ENCODE results near the gene TAOK3. TPM values are rescaled to one million over a fixed set of nuclear protein-coding genes. Genes with fewer than 3 reads are reported as not detected.

Gene TAOK3
- total RNA-seq, 1 experiment from 2014 or later: 11.6 TPM

DNA sequence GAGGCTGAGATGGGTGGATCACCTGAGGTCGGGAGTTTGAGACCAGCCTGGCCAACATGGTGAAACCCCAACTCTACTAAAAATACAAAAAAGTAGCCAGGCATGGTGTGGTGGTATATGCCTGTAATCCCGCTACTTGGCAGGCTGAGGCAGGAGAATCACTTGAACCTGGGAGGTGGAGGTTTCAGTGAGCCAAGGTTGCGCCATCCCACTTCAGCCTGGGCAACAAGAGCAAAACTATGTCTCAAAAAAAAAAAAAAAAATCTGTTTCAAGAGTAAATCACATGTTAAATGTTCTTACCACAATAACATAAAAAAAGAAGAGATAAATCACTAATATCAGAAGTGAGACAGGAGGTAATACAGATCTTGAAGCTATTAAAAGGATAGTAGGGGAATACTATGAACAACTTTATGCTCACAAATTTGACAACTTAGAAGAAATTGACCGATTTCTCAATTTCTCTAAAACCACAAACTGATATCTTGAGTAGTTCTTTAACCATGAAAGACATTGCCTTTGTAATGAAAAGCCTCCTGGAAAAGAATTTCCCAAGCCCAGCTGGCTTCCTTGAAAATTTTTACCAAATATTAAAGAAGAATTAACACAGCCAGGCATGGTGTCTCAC, 37.7 kb downstream of the TAOK3 start:
- Histone ChIP-seq H3K27me3 (no peaks in the 10 kb centered on the region), H3K4me3 (no peak overlapping the region), H3K9me3 (replicated peaks) (no peaks in the 10 kb centered on the region), H3K4me1 (peaks cover 10% of the 10 kb centered on the region; the same call in 1 of the 2 replicates), H3K27ac (no peak overlapping the region), H3K36me3 (no peaks in the 10 kb centered on the region)
- no peak for DNase-seq

DNA sequence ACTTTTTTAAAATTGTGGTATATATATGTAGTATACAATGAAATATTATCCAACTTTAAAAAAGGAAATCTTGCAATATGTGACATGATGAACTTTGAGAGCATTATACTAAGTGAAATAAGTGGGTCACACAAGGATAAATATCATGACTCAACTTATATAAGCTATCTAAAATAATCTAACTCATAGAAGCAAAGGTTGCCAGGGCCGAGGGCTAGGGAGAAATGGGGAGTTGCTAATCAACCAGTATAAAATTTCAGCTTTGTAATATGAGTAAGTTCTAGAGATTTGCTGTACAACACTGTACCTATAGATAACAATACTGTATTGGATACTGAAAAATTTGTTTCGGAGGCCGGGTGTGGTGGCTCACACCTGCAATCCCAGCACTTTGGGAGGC, 38.5 kb downstream of the TAOK3 start:
- no peaks in the 10 kb centered on the region for H3K36me3 ChIP-seq
- peaks cover 10% of the 10 kb centered on the region; the same call in 1 of the 2 replicates for H3K4me1 ChIP-seq
- no peaks in the 10 kb centered on the region for H3K9me3 ChIP-seq (replicated peaks)
- H3K27me3 ChIP-seq: no peaks in the 10 kb centered on the region
- DNase-seq: no peak
- H3K4me3 ChIP-seq: no peak overlapping the region
- no peak overlapping the region for H3K27ac ChIP-seq

DNA sequence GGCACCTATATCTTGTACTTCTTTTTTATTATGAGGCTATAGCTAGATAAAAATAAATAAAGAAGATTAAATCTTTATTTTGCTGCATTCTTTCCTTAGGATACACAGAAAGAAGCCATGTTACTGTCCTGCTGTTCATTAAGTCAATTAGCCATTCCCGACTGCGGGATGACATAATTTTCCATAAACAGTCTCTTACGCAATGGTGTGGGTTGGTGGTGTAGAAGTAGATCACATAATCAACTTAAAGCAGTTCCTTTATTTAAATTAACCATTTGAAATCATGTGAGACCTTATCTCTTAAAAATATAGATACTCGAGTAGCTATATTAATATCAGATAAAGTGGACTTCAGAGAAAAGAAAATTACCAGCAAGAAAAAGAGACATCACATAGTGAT, 40.2 kb downstream of the TAOK3 start:
- H3K9me3 ChIP-seq (replicated peaks): no peaks in the 10 kb centered on the region
- no peak for DNase-seq
- H3K4me1 ChIP-seq: peaks cover 7% of the 10 kb centered on the region; the same call in 1 of the 2 replicates

DNA sequence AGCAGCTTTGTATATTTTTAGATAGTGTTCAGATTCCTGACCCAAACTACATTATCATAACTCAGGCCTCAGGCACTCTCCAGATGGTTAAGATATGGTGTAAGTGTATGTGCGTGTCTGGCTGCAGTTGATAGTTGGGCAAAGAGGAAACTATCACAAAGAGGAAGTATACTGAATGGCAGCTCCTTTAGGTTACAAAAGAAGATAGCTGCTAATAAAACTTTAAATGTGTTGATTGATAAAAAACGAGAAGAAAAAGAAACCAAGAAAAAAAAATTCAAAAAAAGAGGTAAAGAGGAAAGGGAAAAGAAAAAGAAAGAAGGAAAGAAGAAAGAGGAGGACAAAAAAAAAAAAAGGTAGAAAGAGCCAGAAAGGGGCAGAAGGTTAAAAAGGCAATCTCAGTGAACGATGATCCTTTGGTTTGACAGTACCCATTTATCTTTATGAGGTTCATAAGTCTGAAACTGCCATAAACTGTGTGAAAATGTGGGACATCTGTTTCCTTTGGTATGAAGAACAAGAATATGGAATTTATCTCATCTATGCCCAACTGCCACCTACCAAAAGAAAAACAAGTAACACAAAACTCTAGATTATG, 42.2 kb downstream of the TAOK3 start:
- no peak overlapping the region for H3K27ac ChIP-seq
- no peak overlapping the region for H3K4me3 ChIP-seq
- no peak for DNase-seq
- no peaks in the 10 kb centered on the region for H3K4me1 ChIP-seq
- no peaks in the 10 kb centered on the region for H3K27me3 ChIP-seq
- no peaks in the 10 kb centered on the region for H3K9me3 ChIP-seq (replicated peaks)
- no peaks in the 10 kb centered on the region for H3K36me3 ChIP-seq

More for the DNA sequence above, 40.2 kb downstream of the TAOK3 start:
- H3K27ac ChIP-seq: no peak overlapping the region
- no peak overlapping the region for H3K4me3 ChIP-seq
- no peaks in the 10 kb centered on the region for H3K36me3 ChIP-seq
- no peaks in the 10 kb centered on the region for H3K27me3 ChIP-seq

DNA sequence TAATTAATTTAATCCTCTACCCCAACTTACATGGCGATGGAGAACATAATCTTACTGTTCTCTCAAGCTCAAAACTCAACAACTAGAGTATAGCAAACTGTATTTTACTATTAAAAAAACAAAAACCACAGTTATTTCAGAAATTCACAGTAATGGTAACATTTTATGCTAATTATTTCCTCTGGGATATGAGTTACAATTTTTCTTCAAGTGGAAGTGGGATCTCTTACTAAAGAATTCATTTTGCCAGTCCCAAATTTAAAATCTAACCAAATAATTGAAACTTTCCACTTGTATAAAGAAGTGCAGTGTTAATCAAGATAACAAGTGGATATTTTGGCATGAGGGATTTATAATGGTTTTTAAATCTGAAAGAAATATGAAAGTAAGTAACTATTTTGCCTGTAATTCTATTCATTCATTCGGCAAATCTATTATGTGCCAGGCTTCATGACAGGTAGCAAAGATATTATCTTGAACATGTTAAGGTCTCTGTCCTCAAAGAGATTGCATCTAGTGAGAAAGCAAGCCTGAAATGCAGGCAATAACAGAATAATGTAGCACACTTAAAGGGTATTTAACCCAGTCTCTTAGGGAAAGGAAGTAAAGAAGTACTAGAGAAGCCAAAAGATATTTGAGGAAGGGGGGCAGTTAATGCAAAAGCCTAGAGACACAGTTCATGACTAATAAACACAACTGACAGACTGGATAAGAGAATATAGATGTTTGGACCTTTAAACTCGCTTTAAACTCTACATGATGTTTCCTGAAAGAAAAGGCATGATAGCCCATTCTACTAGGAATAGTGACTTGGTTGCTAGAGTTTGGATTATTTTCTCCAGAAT, 44.0 kb downstream of the TAOK3 start:
- H3K4me3 ChIP-seq: no peak overlapping the region
- H3K27me3 ChIP-seq: no peaks in the 10 kb centered on the region
- no peak overlapping the region for H3K27ac ChIP-seq
- no peaks in the 10 kb centered on the region for H3K36me3 ChIP-seq
- no peak for DNase-seq
- H3K9me3 ChIP-seq (replicated peaks): no peaks in the 10 kb centered on the region
- no peaks in the 10 kb centered on the region for H3K4me1 ChIP-seq

DNA sequence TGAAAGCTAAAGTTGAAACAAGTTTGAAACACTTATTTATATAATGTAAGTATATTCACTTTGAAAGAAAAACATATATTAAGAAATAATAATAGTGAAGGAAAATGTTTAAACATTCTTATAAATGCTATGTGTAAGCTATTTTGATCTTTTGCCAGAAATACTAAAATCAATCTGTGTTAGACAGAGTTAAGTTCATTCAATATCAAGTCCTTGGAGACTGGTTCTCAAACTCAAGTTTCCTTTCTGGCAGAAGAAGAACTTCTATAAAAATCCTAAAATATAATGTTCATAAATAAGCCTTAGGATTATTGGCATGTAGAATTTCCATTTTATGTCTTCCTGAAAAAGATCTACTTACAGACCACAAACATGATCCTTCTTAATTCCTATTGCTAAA, 45.3 kb downstream of the TAOK3 start:
- no peaks in the 10 kb centered on the region for H3K4me1 ChIP-seq
- no peaks in the 10 kb centered on the region for H3K36me3 ChIP-seq
- no peak overlapping the region for H3K27ac ChIP-seq
- no peak for DNase-seq
- H3K27me3 ChIP-seq: no peaks in the 10 kb centered on the region
- H3K4me3 ChIP-seq: no peak overlapping the region
- H3K9me3 ChIP-seq (replicated peaks): no peaks in the 10 kb centered on the region

DNA sequence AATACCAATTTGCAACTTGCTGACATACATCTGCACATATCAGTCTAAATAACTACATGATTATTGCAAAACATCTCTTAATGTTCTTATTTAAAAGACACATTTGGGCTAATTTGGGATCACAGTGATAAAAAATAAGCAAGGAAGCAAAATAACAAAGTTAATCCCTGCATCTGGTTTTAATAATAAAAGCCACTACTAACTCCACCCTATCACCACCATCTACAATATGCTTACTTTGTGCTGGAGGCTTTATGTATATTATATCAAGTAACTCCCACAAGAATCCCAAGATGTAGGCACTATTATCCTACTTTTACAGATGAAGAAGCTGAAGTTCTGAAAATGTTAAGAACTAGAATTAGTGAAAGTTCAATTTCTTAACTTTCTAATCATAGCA, 45.7 kb downstream of the TAOK3 start:
- H3K9me3 ChIP-seq (replicated peaks): no peaks in the 10 kb centered on the region
- no peaks in the 10 kb centered on the region for H3K4me1 ChIP-seq
- H3K27ac ChIP-seq: no peak overlapping the region
- no peak for DNase-seq
- no peaks in the 10 kb centered on the region for H3K36me3 ChIP-seq
- no peak overlapping the region for H3K4me3 ChIP-seq
- no peaks in the 10 kb centered on the region for H3K27me3 ChIP-seq

DNA sequence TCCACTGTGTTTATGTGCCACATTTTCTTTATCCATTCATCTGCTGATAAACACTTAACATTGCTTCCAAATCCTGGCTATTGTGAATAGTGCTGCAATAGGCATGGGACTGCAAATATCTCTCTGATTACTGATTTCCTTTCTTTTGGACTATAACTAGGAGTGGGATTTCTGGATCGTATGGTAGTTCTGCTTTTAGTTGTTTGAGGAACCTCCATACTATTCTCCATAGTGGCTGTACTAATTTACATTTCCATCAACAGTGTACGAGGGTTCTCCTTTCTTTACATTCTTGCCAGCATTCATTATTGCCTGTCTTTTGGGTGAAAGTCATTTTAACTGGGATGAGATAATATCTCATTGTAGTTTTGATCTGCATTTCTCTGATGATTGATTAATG, 47.6 kb downstream of the TAOK3 start:
- H3K9me3 ChIP-seq (replicated peaks): no peaks in the 10 kb centered on the region
- DNase-seq: no peak
- H3K4me1 ChIP-seq: no peaks in the 10 kb centered on the region
- no peak overlapping the region for H3K4me3 ChIP-seq
- H3K27ac ChIP-seq: no peak overlapping the region
- H3K27me3 ChIP-seq: no peaks in the 10 kb centered on the region
- no peaks in the 10 kb centered on the region for H3K36me3 ChIP-seq

DNA sequence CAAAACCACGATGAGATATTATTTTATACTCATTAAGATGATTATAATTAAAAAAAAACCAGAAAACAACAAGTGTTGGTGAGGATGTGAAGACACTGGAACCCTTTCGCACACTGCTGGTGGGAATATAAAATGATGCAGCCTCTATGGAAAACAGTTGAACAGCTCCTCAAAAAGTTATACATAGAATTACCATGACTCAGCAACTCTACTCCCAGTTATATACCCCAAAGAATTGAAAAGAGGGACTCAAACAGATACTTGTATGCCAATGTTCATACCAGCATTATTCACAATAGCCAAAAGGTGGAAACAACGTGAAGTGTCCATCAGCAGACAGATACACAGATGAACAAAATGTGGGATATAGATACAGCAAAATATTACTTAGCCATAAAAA, 53.1 kb downstream of the TAOK3 start:
- H3K4me1 ChIP-seq: no peaks in the 10 kb centered on the region
- H3K27me3 ChIP-seq: no peaks in the 10 kb centered on the region
- no peaks in the 10 kb centered on the region for H3K36me3 ChIP-seq
- no peak for DNase-seq
- H3K9me3 ChIP-seq (replicated peaks): no peaks in the 10 kb centered on the region
- H3K4me3 ChIP-seq: no peak overlapping the region
- H3K27ac ChIP-seq: no peak overlapping the region

DNA sequence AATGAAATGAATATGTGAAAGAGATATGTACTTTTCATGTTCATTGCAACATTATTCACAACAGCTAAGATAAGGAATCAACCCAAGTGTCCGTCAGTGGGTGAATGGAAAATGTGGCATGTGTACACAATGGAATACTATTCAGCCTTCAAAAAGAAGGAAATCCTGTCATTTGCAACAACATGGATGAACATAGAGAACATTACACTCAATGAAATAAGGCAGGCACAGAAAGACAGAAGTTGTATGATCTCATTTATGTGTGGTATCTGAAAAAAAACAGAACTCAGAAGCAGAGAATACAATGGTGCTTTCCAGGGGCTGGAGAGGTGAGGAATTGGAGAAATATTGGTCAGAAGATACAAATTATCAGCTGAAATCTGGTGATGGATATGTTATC, 54.0 kb downstream of the TAOK3 start:
- no peak overlapping the region for H3K4me3 ChIP-seq
- no peaks in the 10 kb centered on the region for H3K9me3 ChIP-seq (replicated peaks)
- no peaks in the 10 kb centered on the region for H3K4me1 ChIP-seq
- H3K27ac ChIP-seq: no peak overlapping the region
- H3K36me3 ChIP-seq: no peaks in the 10 kb centered on the region
- H3K27me3 ChIP-seq: no peaks in the 10 kb centered on the region
- DNase-seq: no peak

DNA sequence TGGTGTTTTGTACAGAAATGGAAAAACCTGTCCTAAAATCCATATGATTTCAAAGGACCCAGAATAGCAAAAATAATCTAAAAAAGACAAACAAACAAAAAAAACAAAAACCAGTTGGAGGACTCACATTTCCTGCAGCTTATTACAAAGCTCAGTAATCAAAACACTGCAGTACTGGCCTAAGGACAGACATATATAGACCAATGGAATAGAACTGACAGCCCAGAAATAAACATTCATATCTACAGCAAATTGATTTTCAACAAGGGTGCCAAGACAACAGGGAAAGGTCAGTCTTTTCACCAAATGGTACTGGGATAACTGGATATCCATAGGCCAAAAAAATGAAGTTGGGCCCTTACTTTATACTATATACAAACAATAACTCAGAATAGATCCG, 55.0 kb downstream of the TAOK3 start:
- Histone ChIP-seq H3K27me3 (no peaks in the 10 kb centered on the region), H3K9me3 (replicated peaks) (no peaks in the 10 kb centered on the region), H3K4me1 (no peaks in the 10 kb centered on the region), H3K27ac (no peak overlapping the region), H3K36me3 (no peaks in the 10 kb centered on the region), H3K4me3 (no peak overlapping the region)
- no peak for DNase-seq

DNA sequence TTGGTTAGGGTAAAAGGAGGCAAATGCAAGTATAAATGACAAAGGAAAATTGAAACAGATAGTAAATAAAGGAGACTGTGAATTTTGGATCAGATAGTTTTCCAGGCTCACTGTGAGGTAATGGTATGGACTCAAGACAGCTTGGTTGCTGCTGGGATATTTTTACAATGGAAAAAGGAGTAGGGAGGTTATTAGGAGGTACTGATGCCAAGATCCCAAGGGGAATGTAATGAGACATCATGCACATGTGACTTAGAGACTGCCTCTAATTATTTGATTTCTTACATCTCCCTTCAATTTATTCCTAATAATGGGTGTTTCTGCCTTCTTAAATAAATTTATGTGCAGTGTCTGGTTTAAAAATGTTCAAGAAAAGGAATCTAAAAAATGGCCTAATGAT, 56.9 kb downstream of the TAOK3 start:
- Histone ChIP-seq H3K27me3 (no peaks in the 10 kb centered on the region), H3K9me3 (replicated peaks) (no peaks in the 10 kb centered on the region), H3K4me1 (no peaks in the 10 kb centered on the region), H3K4me3 (no peak overlapping the region), H3K27ac (no peak overlapping the region), H3K36me3 (no peaks in the 10 kb centered on the region)
- DNase-seq: no peak

DNA sequence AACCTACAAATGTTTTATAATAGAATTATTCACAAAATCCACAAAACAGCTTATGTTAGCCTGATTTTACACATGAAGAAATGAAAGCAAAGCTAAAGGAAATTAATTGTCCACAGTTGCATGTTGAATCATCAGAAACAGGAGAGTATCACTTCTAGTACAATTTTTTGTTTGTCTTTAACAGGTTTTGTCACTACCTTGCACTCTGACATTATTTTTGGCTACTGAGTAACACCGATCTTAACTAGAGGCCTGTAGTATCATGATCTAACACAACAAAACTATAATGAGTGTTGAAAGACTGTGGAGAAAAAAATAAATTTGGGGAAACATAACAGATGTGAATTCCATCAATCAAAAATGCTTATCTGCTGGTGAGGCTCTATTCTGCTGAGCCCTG, 60.1 kb downstream of the TAOK3 start:
- Histone ChIP-seq H3K4me1 (no peaks in the 10 kb centered on the region), H3K4me3 (no peak overlapping the region), H3K27me3 (no peaks in the 10 kb centered on the region), H3K9me3 (replicated peaks) (no peaks in the 10 kb centered on the region), H3K36me3 (no peaks in the 10 kb centered on the region), H3K27ac (no peak overlapping the region)
- no peak for DNase-seq

DNA sequence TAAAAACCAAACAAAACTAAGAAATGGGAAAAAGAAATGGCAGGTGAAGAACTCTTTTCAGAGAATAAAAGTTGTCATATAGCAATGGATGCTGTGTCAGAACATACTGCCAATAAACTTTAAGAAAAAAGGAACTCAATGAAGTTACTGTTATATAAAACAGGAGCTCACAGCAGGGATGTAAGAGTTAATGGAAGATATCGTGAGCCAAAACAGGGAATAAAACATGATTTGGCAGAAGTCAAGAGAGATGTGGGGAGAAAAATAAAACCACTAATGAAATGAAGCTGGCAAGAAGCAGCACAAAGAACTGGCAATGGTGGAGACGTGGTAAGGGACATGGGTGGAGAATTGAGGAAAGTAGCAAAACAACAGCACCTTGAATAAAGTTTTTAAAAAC, 61.0 kb downstream of the TAOK3 start:
- no peaks in the 10 kb centered on the region for H3K27me3 ChIP-seq
- DNase-seq: no peak
- no peaks in the 10 kb centered on the region for H3K36me3 ChIP-seq
- no peaks in the 10 kb centered on the region for H3K9me3 ChIP-seq (replicated peaks)
- H3K4me3 ChIP-seq: no peak overlapping the region
- H3K4me1 ChIP-seq: peaks cover 3% of the 10 kb centered on the region; the same call in 1 of the 2 replicates
- no peak overlapping the region for H3K27ac ChIP-seq

DNA sequence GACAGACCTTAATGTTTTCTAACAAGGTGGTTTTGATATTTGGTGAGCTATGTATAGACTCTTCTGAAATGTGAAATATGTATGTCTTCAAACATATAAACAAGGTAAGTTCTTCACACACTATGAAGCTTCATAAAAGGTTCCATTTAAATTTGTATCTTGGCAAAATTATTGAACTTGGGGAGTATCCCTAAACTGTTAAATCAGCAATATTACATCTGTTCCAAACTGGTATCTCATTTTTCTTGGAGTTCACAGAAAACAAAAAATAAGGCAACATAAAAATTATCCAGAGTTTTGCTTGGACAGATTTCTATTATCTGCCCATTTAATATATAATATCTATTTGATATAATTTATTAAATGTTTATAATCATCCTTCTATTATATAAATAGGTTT, 62.4 kb downstream of the TAOK3 start:
- no peak overlapping the region for H3K27ac ChIP-seq
- H3K4me1 ChIP-seq: peaks cover 3% of the 10 kb centered on the region; the same call in 1 of the 2 replicates
- no peaks in the 10 kb centered on the region for H3K36me3 ChIP-seq
- DNase-seq: no peak
- H3K27me3 ChIP-seq: no peaks in the 10 kb centered on the region
- no peaks in the 10 kb centered on the region for H3K9me3 ChIP-seq (replicated peaks)
- H3K4me3 ChIP-seq: no peak overlapping the region
